Measurements from ENCODE around the gene CYB5R3.
"Not testable (repeated sequence)": the region's sequence is repeated elsewhere in the genome, so short reads cannot be mapped to it uniquely, and the experiment has no call there.

Gene CYB5R3

DNA sequence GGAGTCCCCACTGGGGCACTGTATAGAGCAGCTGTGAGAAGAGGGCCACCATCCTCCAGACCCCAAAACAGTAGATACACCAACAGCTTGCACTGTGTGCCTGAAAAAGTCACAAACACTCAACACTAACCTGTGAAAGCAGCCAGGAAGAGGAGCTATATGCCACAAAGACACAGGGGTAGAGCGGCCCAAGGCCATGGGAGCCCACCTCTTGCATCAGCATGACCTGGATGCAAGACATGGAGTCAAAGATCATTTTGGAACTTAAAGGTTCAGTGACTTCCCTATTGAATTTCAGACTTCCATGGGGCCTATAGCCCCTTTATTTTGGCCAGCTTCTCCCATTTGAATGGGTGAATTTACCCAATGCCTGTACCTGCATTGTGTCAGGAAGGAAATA, 29.7 kb upstream of the CYB5R3 start:
- DNase-seq (ENCODE audit: low spot score), result no peak

DNA sequence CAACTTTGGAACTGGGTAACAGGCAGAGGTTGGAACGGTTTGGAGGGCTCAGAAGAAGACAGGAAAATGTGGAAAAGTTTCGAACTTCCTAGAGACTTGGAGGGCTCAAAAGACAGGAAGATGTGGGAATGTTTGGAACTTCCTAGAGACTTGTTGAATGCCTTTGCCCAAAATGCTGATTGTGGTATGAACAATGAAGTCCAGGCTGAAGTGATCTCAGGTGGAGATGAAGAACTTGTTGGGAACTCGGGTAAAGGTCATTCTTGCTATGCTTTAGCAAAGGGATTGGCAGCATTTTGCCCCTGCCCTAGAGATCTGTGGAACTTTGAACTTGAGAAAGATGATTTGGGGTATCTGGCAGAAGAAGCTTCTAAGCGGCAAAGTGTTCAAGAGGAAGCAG, 28.7 kb upstream of the CYB5R3 start:
- not testable (repeated sequence) for DNase-seq (ENCODE audit: low spot score)

DNA sequence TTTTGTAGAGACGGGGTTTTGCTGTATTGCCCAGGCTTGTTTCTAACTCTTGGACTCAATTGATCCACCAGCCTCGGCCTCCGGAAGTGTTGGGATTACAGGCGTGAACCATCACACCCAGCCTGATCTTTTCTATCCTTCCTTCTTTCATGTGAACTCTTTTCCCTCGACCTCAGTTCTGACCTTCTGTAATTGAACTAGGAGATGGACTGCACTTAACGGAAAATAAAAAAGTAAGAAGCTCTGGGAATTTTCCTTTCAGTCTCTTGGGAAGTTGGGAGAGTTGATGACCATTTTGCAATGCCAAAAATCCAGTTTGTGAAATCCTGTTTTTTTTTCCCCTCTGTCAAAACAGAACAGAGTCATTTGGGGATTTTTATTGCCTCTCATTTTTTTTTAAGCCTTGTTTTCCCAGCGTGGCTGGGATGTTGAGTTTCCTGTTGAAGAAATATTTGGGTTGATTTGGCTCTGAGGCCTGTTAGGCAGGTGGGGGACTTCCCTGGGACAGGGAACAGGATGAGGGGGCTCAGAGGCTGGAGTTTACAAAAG, 26.9 kb upstream of the CYB5R3 start:
- DNase-seq (ENCODE audit: low spot score), result no peak

DNA sequence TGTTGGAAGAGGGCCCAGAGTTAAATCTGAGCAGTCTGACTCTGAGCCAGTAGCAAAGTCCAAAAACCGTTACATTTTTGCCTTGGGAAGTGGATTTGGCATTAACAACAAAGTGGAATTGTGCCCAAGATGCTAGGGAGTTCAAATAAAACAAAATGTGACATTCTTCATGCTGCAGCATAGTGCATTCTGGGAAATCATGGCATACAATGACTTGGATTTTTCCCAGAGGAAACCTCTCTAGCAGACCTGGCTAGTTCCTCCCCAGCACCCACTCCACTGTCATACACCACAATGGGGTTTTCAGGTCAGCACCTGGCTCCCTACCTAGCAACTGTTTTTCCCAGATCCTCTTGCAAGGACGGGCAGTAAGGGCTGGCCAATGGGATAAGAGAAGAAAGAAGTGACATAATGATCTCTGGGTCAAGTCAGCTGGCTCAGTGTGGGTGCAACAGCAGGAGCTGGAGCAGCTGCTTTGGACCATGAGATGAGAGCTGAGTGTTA, 24.8 kb upstream of the CYB5R3 start:
- DNase-seq (ENCODE audit: low spot score), result no peak

DNA sequence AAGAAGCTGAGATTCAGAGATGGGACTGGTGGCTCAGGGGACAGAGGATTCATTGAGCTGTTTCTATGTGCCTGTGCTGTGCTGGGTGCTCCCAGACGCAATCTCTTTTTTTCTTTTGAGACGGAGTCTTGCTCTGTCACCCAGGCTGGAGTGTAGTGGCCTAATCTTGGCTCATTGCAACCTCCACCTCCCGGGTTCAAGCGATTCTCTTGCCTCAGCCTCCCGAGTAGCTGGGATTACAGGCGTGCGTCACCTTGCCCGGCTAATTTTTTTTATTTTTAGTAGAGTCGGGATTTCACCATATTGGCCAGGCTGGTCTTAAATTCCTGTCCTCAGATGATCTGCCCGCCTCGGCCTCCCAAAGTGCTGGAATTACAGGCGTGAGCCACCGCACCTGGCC, 23.9 kb upstream of the CYB5R3 start:
- not testable (repeated sequence) for DNase-seq (ENCODE audit: low spot score)

DNA sequence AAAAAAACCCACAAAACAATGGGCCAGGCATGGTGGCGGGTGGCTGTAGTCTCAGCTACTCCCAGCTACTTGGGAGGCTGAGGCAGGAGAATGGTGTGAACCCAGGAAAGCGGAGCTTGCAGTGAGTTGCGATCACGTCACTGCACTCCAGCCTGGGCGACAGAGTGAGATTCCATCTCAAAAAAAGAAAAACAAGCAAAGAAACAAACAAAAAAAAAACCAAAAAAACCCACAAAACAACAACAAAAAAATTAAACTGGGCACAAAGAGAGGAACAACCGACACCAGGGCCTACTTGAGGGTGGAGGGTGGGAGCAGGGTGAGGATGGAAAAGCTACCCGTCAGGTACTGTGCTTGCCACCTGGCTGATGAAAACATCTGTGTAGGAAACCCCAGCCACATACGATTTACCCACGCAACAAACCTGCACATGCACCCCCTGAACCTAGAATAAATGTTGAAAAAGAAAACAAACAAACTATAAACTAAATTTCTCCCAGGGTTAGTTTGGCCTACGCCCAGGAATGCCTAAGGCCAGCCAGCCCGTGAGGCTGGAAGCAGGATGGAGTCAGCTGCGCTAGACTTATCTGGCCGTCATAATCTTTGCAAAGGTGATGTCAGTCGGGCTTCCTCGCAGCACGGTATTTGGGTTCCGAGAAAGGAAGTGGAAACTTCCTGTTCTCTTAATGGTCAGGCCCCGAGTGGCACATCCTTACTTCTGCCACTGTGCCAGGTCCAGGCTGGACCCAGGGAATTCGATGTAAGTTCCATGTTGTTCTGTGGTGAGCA, 21.9 kb upstream of the CYB5R3 start:
- no peak for DNase-seq (ENCODE audit: low spot score)

DNA sequence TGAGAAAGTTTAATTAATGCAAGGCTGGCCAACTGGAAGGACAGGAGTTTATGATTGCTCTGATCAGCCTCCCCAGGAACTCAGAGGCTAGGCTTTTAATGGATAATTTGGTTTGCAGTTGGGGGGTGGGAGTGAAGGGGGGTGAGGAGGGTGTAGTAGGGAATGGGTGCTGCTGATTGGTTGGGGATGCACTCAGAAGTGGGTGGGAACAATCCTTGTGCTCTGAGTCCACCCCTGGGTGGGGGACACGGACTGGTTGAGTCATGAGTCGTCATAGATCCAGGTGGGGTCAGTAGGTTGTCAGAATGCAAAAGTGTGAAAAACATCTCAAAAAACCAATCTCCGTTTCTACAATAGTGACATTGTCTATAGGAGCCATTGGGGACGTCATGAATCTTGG, 20.9 kb upstream of the CYB5R3 start:
- no peak for DNase-seq (ENCODE audit: low spot score)

DNA sequence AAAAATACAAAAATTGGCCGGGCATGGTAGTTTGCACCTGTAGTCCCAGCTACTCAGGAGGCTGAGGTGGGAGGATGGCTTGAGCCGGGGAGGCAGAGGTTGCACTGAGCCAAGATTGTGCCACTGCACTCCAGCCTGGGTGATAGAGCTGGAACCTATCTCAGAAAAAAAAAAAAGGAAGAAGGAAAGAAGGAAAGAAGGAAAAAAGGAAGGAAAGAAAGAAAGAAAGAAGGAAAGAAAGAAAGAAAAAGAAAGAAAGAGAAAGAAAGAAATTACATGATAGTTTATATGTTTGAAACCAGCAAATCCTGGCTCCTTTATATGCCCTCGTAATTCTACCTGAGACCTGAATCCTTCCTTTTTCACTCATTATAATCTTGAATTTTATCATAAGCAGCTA, 17.2 kb upstream of the CYB5R3 start:
- not testable (repeated sequence) for DNase-seq (ENCODE audit: low spot score)

DNA sequence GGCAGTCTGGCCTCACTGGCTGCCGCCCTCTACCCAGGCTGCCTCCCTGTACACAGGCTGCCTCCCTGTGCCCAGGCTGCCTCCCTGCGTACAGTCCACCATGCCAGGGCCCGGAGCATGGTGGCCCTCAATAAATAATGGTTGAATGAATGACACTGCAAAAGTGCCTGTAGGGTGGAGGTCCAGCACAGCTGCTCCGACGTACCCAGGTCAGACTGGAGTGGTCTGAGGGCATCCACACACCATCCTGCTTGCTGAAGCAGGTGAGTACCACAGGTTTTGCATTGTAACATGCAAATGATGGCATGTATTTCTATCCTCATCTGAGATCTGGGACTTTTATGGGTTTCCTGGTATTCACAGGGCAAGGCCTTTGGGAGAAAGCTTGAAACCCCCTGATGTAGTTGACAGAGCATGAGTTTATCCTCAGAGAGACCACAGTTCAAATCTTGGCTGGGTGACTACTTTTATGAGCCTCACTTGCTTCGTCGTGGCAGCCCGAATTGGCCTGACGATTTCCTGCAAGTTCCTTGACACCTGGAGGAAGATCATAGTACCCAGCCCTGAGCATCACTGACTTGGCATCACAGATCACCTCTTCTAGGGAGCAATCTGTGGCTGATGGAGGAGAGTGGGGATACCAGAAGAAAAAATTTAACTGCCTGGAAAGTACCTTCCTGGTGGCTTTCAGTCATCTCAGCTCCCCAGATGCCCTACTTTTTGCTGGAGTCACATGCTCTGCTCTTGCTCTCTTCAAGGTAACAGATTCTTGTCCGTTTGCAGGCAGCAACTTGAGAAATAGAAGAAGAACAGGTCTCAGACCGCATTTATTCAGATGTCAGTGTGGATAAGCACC, 16.0 kb upstream of the CYB5R3 start:
- no peak for DNase-seq (ENCODE audit: low spot score)

DNA sequence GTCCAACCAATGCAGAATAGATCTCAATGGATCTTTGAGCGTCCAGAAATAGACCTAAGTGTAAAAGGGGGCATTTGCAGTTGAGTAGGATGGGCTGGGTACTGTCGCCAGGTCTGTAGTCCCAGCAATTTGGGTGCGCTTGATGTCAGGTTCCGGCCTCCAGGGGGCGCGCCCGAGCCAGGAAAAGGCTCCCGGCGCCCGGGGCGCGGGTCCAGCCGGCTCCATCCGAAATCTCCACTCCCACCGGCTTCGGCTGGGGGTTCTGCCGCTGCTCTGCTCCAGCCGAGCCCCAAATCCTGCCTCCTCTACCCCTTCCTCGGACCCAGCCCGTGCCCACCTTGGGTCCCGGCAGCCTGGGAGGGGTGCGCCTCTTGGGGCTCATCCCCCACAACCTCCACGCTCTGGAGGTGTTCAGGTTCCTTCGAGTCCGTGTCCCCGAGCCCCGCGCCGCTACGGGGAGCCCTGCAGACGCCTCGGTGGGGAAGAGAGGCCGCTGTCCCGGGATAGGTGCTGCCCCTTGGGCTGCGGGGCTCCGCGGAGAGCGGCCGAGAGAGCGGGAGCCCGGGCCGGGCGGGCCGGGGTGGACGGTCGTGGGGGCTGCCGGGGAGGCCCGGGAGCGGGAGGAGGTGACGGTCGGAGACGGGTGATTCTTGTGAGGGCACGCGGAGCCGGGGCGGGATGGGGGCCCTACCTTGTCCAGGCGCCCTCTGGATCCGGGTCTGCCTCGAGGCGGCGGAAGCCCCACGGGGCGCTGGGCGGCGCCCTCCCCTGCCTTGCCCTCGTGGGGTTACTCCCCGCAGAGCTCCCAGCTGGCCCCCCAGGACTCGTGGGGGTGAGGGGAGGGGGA, 13.0 kb upstream of the CYB5R3 start:
- DNase-seq (ENCODE audit: low spot score), result peak; percentile 67

DNA sequence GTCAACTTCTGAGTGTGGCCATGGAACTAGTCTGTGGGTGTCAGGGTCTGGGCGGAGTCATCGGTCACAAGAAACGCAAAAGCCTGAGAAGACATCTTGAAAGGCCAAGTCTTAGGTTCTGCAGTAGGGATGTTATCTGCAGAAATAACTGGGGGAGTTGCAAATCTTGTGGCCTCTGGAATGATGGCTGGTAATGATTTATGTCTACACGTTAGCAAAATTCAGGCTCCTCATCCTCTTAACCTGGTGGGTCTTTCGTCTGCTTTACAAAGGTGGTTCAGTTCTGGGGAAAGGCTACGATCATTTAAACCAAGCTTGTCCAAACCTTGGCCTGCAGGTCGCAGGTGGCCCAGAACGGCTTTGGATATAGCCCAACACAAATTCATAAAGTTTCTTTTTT, 7.4 kb upstream of the CYB5R3 start:
- DNase-seq (ENCODE audit: low spot score), result no peak

DNA sequence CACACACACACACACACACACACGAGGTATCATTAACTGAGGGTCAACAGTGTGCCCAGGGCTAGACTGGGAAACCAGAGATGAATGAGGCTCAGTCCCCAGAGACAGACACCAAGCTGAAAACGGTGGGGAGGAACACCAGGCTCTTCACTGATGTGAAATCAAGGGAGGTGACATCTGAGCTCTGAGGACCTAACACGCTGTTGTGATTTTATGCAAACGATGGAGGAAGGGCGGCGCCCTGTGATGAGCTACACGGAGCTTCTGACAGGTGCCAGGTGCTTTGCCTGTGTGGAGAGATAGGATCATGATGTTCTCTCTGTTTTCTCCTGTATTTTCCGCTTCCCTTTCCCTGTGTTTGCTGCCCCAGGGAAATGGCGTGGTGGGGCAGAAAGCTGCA, 6.5 kb upstream of the CYB5R3 start:
- no peak for DNase-seq (ENCODE audit: low spot score)

DNA sequence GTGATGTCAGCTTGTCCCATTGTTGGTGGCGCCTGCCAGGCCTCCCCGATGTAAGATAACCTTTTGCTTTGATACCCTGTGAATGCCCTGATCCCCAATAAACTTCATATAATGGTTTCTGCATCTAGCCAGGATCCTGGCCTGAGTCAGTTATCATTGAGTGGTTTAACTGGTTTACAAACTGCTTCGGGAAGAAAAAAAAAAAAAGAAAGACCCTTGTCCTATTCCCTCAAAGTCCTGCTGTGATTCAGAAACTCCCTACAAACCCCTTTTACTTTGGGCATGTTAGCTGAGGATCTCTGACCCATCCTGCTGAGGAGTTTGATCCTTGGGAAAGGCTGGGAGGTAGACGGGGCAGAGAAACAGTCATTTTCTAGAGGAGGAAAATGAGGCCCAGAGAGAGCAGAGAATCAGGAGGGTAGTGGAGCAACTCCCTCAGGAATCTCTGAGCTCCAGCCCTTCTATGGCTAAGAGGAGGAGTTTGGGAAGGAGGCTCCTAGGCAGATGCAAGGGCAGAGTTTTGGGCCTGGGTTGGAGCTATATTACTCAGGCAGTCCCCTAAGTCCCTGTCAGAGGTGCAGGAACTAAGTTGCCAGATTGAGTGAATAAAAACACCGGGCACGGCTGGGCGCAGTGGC, 5.4 kb upstream of the CYB5R3 start:
- DNase-seq (ENCODE audit: low spot score), result no peak

DNA sequence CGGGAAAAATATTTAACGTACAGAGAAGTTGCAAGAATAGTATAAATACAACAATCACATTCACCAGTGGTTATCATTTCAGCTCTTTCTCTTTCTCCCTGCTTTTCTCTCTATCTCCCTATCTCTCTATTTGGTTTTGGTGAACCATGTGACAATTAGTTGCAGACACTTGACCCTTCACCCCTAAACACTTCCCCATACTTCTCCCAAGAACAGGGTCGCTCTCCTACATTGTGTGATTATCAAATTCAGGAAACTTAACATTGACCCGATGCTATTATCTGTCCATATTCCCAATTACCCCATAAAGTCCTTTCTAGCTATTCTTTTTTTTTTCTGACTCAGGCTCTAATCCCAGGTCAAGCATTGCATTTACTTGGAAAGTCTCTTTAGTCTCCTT, 4.8 kb upstream of the CYB5R3 start:
- DNase-seq (ENCODE audit: low spot score), result no peak

DNA sequence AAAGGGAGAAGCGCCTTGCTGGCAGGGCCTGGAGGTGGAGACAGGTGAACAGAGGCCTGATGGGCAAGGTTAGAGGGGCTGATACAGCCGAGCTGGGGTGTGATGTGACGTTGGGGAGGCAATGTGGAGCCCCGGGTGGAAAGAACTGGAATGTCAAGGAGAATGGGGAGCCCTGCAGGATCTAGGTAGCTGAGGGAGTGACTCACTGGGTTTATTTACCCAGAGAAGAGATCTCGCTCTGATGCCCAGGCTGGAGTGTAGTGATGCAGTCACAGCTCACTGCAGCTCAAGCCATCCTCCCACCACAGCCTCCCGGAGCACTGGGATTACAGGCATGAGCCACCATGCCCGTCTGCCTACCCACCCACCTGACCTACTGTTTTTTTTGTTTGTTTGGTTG, 1.9 kb upstream of the CYB5R3 start:
- DNase-seq (ENCODE audit: low spot score), result no peak

DNA sequence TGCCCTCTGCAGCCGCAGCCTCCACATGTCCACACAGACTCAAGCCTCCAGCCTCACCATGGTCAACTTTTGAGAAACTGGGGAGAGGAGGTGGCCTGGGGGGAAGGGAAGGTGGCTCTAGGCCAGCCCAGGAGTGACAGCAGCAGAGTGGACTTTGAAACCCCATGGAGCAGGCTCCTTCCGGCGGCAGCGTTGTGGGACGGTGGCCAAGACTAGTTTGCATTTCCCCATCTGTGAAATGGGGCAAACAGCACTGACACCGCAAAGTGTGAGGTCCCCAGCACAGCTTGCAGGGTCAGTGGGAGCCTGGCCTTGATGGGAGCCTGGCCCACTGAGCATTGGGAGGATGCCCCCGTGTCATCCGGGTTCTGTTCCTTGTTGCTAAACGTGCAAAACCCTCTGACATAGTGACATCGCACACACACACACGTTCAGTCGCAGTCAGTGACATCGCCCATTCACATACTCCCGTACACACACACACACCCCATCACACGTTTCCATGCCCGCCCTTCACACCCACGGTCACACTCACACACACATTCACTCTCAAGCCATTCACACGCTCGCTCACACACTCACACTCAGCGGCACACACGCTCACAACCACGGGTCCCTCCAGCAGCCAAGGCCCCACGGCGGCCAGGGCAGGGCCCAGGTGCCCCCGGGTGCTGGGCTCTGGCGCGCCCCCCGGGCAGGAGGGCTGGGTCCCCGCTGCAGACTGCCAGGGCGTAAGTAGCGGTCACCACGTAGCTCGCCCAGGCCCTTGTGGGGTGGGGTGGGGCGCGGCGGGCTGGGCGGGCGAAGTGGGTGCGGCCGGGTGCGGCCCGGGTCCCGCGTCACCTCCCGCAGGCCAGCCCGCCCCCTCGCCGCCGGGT, 585 bp downstream of the CYB5R3 start:
- DNase-seq (ENCODE audit: low spot score), result peak; percentile 48

DNA sequence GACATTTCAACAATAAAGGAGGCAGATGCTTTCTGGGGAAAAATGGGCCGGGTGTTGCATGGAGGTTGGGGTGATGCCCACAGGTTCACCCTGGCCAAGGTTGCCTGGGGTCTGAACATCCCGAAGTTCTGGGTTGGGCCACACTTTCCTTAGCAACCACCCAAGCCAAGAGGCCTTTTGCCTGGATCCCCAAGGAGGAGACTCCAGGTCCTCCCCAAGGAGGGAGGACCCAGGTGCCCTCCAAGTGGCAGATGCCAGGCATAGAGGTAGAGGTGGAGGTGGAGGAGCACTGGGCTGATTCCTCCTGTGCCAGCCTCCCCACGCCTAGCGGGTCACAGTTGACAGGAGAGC, 1.2 kb downstream of the CYB5R3 start:
- DNase-seq (ENCODE audit: low spot score), result no peak

DNA sequence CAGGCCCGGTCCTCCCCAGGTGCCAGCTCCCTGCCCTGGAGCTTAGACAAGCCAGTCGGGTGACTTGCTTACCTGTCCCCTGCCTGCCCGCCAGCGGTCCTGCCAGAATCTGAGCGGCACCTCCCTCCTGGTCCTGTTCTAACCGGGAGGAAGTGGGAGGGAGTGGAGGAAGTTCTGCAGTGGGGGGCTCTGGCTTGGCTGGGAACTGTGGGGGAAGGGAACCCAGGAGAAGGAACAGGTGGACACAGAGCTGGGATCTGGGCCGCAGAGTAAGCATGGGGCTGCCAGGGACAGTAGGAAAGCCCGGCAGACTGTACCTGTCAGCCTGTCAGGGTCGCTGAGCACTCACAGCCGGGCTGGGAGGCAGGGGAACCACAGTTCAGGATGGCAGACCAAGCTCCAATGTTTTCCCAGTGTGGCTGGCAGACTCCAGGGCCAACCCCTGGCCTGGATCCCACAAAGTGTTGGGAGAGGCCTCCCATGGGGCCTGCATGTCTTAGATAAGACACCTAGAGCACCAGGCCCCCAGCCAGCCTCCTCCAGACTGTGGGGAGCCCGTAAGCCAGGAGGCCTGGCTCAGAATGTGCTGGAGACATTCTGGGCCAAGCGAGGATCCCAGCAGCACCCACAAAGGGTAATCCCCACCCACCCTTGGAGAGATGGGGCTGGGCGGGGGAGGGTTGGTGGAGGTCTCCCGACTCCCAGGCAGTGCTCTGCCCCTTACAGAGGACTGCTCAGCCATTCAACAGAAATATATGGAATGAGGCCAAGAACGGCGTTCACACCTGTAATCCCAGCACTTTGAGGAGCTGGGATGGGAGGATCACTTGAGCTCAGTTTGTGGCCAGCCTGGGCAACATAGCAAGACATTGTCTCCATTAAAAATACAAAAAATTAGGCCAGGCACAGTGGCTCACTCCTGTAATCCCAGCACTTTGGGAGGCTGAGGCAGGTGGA, 2.3 kb downstream of the CYB5R3 start:
- no peak for DNase-seq (ENCODE audit: low spot score)

DNA sequence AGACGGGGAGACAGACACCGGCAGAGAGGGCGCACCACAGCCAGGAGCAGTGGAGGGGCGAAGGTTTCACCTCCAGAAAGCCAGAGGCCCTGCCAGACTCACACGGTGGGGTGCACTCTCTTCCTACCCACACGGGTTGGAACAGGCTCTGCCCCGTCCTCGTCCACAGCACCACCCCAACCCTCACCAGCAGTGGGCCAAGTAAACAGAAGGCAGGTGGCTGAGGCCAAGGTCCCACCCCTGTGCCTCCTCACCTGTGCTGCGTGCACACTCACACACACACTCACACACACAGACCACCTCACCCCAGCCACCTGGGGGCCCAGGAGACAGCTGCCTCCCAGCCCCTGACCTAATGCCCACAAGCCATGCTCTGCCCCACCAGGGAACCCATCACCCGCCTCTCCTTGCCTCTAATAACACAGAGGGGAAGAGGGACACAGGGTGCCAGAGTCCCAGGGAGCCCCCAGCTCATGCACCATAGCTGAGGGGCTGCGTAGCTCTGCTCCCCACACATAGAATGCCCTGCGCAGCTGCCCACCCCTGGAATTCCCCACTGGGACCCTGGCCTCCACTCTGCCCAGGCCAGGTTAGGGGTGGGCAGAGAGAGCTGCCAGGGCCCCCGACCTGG, 3.1 kb downstream of the CYB5R3 start:
- DNase-seq (ENCODE audit: low spot score), result no peak

Data from Ammon's horn (tissue), 1 donor.